Fibroblast of peridontal ligament (primary cell): ENCODE data around the gene CDR2L.
A peak's percentile ranks its signal among the peaks of the same experiment; 100 is the strongest.
"Not testable (repeated sequence)": the region's sequence is repeated elsewhere in the genome, so short reads cannot be mapped to it uniquely, and the experiment has no call there.

ENCODE experiments used
- DNase-seq: peaks from one replicate; pipeline ENCODE4 v3.0.0-alpha.2; 2010; ENCODE audit errors: extremely low read depth

CDR2L gene

DNA sequence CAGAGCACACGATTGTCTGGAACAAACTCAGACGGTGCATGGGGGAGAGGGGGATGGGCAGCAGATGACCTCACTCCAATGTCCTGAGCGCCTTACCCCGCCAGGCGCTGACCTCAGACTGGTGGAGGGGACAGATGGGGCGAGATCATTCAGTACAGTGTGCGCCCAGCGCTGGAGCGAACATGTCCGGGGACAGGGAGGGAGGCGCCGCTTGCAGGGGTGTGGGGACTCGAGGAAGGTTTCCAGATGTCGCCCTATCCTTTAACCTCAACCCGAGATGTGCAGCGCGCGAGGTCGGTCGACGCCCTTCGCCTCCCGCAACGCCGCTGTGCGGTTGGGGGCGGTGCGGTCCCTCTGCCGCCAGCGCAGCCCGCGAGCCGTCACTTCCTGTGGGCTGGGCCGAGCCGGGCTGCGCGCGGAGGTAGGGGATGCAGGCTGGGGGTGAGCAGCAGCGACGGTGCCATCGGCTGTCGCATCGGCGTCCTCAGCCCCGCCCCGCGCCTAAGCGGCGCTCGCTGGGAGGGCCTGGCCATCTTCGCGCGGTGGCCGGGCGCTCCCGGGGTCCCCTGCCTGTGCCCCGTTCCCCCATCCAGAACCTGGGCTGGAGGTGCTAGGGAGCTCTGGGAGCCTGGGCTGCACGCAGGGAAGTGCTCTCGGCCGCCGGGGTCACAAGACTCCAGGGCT, 5.3 kb upstream of the CDR2L start:
- peak; percentile 40 for DNase-seq

DNA sequence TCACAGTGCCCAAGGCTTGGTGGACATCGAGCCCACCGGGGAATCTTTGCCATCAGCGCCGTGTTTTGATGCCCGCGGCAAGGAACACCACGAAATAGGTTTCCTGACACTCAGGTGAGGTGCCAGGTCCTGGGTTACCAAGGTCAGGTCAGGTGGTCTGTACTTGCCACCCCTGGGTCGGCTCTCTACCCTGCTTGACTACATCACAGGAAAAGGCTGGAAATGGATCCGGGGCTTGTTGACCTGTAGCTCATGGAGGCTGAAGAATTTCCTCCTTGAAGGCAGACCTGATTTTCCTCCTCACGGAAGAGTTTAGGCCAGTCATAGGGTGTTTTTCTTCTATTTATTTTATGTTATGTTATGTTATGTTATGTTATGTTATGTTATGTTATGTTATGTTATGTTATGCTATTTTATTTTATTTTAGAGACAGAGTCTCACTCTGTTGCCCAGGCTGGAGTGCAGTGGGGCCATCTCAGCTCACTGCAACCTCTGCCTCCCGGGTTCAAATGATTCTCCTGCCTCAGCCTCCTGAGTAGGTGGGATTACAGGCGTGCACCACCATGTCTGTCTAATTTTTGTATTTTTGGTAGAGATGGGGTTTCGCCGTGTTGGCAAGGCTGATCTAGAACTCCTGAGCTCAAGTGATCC, 4.6 kb upstream of the CDR2L start:
- DNase-seq, result peak; percentile 11

DNA sequence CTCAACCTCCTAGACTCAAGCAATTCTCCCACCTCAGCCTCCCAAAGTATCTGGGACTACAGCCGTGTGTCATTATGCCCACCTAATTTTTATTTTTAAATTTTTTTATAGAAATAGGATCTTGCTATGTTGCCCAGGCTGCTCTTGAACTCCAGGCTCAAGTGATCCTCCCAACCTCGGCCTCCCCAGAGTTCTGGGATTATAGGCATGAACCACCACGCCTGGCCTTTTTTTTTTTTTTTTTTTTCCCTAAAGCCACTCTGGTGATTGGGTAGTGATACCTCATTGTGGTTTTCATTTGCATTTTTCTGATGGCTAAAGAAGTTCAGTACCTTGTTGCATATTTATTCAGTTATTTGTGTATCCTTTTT, 1.2 kb upstream of the CDR2L start:
- DNase-seq, result no peak

DNA sequence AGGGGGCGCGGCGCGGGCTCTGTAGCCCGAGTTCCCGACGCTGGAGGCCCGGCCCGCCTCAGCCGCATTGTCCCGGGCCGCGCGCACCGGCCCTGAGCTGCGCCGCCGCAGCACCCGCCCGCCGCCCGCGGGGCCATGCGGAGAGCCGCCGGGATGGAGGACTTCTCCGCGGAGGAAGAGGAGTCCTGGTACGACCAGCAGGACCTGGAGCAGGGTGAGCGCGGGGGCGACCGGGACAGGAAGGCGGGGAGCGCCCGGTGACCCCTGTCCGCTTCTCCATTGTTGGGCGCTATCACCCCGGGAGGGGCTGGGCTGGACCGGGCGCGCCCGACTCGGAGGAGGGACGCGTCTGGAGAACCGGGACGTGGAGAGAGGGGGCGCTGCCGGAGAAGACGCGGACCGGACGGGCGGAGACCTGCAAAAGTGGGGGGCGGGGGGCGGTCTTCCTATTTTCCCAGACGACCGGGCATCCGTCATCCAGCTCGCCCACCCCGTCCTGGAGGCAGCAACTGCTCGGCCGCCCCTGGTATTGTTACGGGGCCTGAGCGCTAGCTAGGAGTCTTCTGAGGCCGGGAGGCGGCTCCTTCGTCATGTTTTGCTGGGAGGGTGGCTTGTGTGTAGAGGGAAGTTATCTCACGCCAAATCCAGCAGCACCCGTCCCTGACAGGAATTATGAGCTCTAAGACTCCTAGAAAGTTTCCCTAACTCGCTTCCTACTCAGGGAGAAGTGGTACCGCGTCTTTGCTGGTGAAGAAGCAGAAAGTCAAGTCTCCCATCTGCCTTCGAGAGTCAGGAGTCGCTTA, 678 bp downstream of the CDR2L start:
- peak; percentile 70 for DNase-seq

DNA sequence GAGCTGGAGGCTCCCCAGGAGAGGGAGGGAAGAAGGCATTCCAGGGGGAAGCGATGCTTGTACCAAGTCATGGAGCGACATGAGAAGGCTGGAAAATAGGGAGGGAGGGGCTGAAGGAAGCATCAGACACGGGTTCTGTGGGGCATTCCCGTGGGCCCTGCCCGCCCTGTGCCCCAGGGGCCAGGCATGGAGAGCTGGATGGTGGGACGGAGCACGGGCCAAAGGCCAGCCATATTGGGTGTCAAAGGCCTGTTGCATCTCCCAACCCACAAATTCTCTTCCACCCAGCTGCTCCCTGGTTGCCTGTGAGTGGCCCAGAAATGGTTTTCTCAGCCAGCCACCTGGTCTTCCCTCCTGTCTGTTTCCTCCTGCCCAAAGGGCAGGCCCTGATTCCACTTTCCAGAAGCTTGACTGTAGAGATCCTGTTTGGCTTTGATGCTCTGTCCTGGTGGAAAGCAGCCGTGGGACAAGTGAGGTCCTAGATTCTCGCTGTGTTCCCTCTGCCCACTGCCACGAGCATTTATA, 3.2 kb downstream of the CDR2L start:
- DNase-seq, result no peak

DNA sequence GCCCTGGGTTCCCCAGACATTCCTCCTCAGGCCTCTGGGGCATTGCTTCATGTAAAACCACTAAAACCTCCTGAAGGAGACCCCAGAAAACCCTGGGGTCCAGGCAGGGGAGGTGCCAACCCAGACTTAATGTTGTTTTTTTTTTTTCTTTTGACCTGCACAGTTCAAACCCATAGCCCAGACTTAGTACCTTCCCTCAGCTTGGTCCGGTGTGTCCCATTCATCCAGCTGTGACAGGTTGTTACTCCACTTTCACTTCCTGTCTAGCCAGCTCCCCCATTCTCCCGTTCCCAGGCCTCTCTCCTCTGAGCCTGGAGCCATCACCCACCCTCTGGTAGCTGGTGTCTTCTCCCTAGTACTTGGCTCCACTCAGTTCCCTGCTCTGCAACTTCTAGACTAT, 4.8 kb downstream of the CDR2L start:
- DNase-seq, result no peak

DNA sequence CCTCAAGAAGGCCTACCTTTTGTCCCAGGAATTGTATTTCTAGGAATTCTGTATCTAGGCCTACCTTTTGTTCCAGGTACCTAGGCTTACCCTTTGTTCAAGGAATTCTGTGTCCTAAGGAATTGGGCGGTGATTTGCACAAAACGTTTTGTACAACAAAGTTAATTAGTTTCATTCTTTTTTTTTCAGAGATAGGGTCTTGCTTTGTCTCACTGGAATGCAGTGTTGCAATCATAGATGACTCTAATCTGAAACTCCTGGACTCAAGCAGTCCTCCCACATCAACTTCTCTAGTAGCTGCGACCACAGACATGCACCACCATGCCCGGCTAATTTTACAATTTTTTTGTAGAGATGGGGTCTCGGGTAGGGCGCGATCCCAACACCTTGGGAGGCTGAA, 7.0 kb downstream of the CDR2L start:
- DNase-seq, result peak; percentile 67

DNA sequence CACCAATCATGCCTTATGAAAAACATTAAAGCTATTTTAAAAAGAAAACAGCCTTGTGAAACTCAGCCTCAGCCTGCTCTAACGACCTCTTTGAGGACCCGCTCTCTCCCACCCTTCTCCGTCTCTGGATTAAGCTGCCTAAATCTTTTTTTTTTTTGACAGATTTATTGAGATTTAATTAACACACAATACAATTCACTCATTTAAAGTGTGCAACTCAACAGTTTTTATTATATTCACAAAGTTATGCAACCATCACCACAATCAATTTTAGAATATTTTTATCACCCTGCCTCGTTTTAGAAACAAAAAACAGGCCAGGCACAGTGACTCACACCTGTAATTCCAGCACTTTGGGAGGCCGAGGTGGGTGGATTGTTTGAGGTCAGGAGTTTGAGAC, 8.4 kb downstream of the CDR2L start:
- no peak for DNase-seq

DNA sequence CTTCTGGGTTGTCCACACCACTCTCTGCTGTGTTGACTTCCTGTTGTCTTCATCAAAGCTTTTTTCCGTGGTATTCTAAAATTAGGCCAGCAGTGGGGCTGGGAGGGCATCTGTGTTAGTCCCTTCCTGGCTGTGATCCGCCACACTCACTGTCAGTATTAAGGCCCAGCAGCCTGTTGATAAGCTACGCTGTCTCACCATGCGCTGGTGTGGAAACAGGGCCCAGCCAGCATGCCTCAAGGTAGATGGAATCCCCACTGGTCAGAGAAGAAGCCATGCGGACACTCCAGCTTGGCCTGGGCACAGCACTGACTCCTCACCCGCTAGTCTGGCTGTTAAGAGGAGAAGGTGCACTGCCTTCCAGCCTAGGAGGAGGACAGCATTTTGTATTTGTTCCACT, 11.4 kb downstream of the CDR2L start:
- no peak for DNase-seq

DNA sequence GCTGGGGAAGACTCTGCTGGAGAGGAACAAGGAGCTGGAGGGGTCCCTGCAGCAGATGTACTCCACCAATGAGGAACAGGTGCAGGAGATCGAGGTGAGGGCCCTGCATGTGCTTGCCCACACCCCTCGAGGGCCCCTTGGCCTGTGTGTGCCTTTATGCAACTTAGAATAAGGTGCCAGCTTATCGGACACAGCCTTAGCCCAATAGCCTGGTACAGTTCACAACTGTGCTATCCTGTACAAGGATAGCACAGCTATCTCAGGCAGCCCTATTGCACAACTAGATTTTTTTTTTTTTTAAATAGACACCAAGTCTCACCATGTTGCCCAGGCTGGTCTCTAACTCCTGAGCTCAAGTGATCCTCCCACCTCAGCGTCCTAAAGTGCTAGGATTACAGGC, 12.1 kb downstream of the CDR2L start:
- DNase-seq, result no peak

DNA sequence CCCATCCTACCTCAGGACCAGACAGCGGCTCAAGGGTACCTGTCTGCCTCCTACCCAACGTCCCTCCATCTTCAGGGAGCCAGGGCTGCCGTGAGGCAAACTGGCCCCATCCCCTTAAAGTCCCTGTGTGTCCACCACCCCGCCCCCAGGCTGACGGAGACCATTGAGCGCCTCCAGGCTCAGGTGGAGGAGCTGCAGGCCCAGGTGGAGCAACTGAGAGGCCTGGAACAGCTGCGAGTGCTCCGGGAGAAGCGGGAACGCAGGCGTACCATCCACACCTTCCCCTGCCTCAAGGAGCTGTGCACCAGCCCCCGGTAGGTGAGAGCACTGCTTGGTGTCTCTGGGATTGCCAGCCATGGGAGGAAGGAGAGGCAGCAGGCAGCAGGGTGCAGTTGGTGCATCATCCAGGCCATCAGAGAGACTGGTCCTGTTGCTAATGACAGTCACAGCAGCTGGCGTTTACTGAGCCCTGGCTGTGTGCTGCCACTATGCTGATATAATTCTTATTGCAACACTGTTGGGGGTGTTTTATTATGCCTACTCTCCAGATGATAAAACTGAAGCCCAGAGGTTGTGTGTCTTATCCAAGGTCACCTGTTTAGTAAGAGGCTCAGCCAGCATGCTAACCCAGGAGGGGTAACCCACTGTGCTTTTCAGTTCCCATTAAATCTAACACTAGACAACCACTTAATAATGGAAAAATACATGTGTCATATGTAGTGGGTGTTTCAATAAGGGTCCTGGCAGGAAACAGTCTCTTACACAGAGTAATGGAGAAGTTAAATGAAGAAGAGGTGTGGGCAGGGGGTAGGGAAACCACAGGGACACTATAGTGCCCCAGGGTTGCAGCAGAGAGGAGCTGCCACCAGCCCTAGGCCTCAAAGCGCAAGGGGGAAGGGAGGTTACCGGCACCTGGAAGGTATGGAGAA, 14.7 kb downstream of the CDR2L start:
- no peak for DNase-seq

DNA sequence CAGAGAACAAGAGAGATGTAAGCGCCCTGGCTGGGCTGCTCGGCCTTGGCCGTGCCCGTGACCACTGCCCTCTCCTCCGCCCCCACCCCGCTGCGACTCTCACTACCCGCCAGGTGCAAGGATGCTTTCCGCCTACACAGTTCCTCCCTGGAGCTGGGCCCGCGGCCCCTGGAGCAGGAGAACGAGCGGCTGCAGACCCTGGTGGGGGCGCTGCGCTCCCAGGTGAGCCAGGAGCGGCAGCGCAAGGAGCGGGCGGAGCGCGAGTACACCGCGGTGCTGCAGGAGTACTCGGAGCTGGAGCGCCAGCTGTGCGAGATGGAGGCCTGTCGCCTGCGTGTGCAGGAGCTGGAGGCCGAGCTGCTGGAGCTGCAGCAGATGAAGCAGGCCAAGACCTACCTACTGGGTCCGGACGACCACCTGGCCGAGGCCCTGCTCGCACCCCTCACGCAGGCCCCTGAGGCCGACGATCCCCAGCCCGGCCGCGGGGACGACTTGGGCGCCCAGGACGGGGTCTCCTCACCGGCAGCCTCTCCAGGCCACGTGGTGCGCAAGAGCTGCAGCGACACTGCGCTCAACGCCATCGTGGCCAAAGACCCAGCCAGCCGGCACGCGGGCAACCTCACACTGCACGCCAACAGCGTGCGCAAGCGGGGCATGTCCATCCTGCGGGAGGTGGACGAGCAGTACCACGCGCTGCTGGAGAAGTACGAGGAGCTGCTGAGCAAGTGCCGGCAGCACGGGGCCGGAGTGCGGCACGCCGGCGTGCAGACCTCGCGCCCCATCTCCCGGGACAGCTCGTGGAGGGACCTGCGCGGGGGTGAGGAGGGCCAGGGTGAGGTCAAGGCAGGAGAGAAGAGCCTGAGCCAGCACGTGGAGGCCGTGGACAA, 15.9 kb downstream of the CDR2L start:
- DNase-seq, result no peak

DNA sequence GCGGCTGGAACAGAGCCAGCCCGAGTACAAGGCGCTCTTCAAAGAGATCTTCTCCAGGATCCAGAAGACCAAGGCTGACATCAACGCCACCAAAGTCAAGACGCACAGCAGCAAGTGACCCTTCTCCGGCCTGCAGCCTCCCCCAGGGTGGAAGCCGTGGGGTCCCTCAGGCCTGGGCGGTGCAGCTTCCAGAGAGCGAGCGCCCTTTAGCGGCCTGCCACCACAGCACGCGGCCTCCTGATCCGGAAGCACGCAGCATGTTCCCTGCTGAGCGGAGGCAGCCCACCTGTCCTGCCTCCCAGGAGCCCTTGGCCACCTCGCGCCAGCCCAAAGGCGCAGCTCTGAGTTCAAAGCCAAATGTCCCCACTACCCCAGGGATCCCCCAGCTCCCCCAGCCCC, 16.5 kb downstream of the CDR2L start:
- no peak for DNase-seq

DNA sequence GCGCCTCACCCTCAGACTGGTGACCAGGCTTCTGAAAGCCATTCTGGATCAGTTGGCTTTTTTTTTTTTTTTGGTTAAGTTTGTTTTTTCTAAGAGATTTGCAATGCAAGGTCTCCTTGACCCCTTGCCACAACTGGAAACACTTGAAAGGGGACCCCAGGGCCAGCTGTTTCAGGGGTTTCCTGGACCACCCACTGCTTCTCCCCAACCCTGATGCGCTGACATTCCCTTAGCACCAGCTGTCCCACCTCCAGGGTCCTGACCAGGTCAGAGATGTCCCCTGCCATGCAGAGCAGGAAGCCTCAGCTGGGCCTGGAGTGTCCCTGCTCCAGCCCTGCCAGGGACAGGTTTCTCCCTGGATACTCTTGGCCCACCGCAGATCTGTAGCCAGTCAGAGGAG, 16.9 kb downstream of the CDR2L start:
- DNase-seq, result no peak

DNA sequence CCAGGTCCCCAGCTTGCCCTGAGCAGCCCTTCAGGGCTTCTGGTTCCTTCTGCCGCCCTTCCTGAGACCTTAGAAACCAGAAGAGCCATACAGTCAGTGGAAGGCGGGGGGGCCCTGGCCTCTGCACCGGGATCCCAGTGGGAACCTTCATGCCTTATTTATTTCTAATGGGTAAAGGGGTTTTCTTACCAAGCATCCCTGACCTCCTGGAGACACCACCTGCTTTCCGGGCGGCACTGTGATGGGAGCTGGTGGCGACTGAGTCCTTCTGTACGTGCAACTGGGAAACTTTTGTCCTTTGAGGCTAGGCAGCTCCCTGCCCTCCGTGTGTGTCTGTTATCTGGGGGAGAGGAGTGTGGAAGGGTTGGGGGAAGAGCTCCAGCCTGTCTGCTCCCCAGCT, 17.9 kb downstream of the CDR2L start:
- DNase-seq, result no peak

DNA sequence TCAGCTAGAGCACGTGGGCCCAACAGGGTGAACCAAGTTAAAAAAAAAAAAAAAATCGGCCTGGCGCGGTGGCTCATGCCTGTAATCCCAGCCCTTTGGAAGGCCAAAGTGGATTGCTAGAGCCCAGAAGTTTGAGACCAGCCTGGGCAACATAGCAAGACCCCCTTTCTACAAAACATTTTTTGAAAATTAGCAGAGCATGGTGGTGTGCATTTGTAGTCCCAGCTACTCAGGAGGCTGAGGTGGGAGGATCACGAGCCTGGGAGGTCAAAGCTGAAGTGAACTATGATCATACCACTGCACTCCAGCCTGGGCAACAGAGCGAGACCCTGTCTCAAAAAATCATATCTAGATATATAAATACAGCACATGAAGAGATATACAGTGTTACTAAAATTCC, 18.7 kb downstream of the CDR2L start:
- not testable (repeated sequence) for DNase-seq

DNA sequence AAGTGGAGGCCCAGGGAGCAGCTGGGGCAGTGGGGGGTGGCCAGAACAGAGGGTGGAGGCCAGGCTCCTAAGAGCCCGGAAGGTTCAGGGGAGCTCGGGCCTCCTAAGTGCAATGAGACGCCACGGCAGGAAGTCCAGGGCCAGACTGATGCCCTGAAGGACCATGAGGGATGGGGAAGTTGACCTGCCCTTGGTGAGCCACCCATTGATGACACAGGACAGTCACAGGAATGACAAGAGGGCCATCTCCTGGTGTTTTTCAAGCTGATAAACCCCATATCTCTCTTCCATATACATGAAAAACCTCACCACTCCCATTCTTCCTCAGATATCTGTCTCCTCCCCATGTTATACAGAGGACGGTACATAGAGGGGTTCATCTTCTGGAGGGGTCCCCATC, 19.2 kb downstream of the CDR2L start:
- no peak for DNase-seq

DNA sequence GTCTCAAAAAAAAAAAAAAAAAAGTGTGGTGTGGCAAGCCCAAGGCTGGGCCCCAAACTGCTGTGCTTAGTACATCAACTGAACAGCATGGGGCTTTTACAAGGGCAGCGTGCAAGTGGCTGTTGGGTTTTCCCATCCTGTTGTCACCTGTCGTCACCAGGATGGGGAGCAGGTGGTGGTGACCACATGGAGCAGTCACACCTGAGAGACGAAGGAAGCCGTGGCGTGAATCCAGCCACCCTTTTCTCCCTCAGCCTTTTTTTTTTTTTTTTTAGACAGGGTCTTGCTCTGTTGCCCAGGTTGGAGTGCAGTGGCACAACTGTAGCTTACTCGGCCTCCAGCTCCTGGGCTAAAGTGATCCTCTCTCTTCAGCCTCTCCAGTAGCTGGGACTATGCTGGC, 20.9 kb downstream of the CDR2L start:
- DNase-seq, result no peak

DNA sequence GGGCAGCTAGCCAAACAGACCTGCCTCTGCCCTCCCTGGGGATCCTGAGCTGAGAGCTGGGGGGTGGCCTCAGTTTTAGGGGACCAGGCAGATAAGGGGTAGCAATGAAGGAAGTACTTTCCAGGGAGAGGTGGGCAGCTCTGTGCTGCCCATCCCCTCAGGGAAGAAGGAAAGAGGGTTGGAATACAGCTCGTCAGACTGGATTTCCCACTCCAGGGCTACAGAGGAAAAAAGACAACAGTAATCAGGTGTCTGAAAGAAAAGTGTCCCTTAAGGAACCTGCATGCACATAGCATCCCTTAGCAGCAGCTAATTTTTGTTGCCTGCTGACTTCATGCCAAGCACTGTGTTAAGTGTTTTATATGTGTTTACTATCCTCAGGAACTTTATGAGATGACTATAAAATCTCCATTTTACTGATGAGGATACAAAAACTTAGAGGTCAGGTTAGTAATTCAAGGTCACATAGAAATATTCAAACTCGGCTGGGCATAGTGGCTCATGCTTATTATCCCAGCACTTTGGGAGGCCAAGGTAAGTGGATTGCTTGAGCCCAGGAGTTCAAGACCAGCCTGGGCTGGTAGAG, 21.8 kb downstream of the CDR2L start:
- no peak for DNase-seq

DNA sequence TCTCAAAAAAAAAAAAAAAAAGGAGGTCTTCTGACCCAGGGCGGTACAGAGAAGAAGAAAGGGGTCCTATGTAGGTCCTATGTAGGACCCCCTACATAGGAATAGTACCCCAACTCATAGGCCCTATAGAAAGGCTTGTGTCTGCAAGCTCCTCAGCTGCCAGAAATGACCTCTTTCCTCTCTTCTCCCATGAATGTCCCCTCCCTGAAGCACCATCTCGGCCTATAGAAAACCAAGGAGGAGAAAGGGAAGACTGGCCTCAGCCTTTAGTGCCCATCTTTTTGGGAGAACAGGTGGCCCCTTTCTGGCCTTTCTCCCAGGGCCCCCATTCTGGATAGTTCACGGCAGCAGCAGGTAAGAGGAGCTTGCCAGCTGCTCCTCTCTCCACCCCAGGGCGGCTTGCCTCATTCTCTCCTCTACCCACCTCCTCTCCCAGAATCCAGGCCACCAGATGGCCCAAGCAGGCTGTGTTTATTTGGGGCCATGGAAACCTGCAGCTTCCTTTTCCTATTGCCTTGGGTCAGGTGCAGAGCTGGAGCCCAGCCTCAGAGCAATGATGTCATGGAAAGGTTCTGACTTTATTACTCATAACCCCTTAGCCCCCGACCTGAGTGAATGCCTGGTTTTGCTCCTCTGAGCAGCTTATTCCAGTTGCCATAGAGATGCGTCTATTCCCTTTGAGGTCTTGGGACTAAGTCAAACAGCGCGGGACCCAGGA, 23.4 kb downstream of the CDR2L start:
- DNase-seq, result peak; percentile 27
